Measurements from ENCODE around the gene PRR13. TPM values are rescaled to one million over a fixed set of nuclear protein-coding genes. Genes with fewer than 3 reads are reported as not detected.
"Not testable (repeated sequence)": the region's sequence is repeated elsewhere in the genome, so short reads cannot be mapped to it uniquely, and the experiment has no call there.

The PRR13 gene
- total RNA-seq (2014; rRNA removed; shearing (Covaris generic)): 54.1 and 83.9 TPM in 2 replicates
- total RNA-seq (2022): 219 and 230 TPM in 2 replicates
- Bru-seq, nascent RNA: percentile 97 among the genes with signal in this experiment
- percentile 99 among the genes with signal in this experiment for BruChase-seq, experiment 1, labeled RNA remaining after a 6-hour chase
- percentile 98 among the genes with signal in this experiment for BruChase-seq, experiment 2, labeled RNA remaining after a 2-hour chase
- long read RNA-seq, transcript PRR13-202 (4 exons, 1,229 nt): major isoform, 286 of 377 reads
- long read RNA-seq, transcript PRR13-209 (4 exons, 625 nt): minor isoform, 44 of 377 reads
- long read RNA-seq, partial matches to known transcripts: 22 of 377 reads
- long read RNA-seq, other reads (novel, unspliced or antisense): 16 of 377 reads

GRCh38 chr12:53441040-53441833 lies at the start of gene PRR13:
Gene PRR13 (plus strand): TSS chr12:53441734. CDS start chr12:53442715, 981 bp downstream.
- ChIA-PET CTCF (ENCODE audit: unreplicated experiment) (interaction anchor here (0.7 kb wide), 2 partner anchors 19 to 117 kb away, joined by 3 to 4 read pairs; no protein-coding TSS in a partner anchor), POLR2A (interaction anchor here (0.6 to 1.1 kb wide), 8 partner anchors 12 to 187 kb away, joined by 3 to 5 read pairs (median 3); partner anchors contain the start of genes AAAS and TARBP2)
- intact Hi-C loops (cut with micrococcal nuclease; ENCODE audit: unreplicated experiment): no loop called here
- no peaks in the 10 kb centered on the region for H4K20me1 ChIP-seq (ENCODE audit: insufficient read depth, low read length)
- peak; percentile 100 for DNase-seq (ENCODE audit: low spot score)
- peaks cover 23% of the 10 kb centered on the region for H3K4me1 ChIP-seq (ENCODE audit: insufficient read depth, low read length, poor library complexity, severe bottlenecking)
- no peak for TF ChIP-seq EZH2phosphoT487 (IDR thresholded peaks at IDR 0.05; ENCODE audit: borderline replicate concordance, low read depth, low read length)
- no peak for TF ChIP-seq CTCF (conservative IDR thresholded peaks at IDR 0.05; ENCODE audit: low read length)
- H3K27ac ChIP-seq (ENCODE audit: low read depth, low read length, poor library complexity, severe bottlenecking): peak within 1 kb of the TSS; percentile 65
- peaks cover 26% of the 10 kb centered on the region for H3K79me2 ChIP-seq (ENCODE audit: insufficient read depth, low read depth, low read length)
- H2AFZ ChIP-seq (ENCODE audit: low read length): peak within 1 kb of the TSS; percentile 86
- BruUV-seq (replicated peaks): no TSS peak
- H3K4me2 ChIP-seq (ENCODE audit: low read length): peak within 1 kb of the TSS; percentile 74
- H3K36me3 ChIP-seq (ENCODE audit: insufficient read depth, low read length): peaks cover 31% of the 10 kb centered on the region
- peak within 1 kb of the TSS; percentile 99 for H3K4me3 ChIP-seq (ENCODE audit: low read depth, low read length, poor library complexity, severe bottlenecking)
- no peaks in the 10 kb centered on the region for H3K9me3 ChIP-seq (ENCODE audit: low read length)
- no peaks in the 10 kb centered on the region for H3K9me2 ChIP-seq (ENCODE audit: insufficient read depth, low read length)

GRCh38 chr12:53399896-53400295 lies 41.6 kb upstream of the PRR13 start:
- intact Hi-C loops (cut with micrococcal nuclease; ENCODE audit: unreplicated experiment): no loop called here
- Histone ChIP-seq H3K79me2 (ENCODE audit: insufficient read depth, low read depth, low read length) (peaks cover 60% of the 10 kb centered on the region), H3K4me3 (ENCODE audit: low read depth, low read length, poor library complexity, severe bottlenecking) (no peak overlapping the region), H3K27ac (ENCODE audit: low read depth, low read length, poor library complexity, severe bottlenecking) (no peak overlapping the region), H3K36me3 (ENCODE audit: insufficient read depth, low read length) (peaks cover 50% of the 10 kb centered on the region), H4K20me1 (ENCODE audit: insufficient read depth, low read length) (no peaks in the 10 kb centered on the region), H2AFZ (ENCODE audit: low read length) (no peak overlapping the region), H3K4me1 (ENCODE audit: insufficient read depth, low read length, poor library complexity, severe bottlenecking) (no peaks in the 10 kb centered on the region), H3K9me2 (ENCODE audit: insufficient read depth, low read length) (no peaks in the 10 kb centered on the region), H3K9me3 (ENCODE audit: low read length) (no peaks in the 10 kb centered on the region), H3K4me2 (ENCODE audit: low read length) (no peak overlapping the region)
- no peak for DNase-seq (ENCODE audit: low spot score)
- BruUV-seq (replicated peaks): no TSS peak
- no peak for TF ChIP-seq CTCF (conservative IDR thresholded peaks at IDR 0.05; ENCODE audit: low read length)
- no peak for TF ChIP-seq EZH2phosphoT487 (IDR thresholded peaks at IDR 0.05; ENCODE audit: borderline replicate concordance, low read depth, low read length)
- ChIA-PET CTCF (ENCODE audit: unreplicated experiment) (no interaction called here), POLR2A (interaction anchor here (0.7 kb wide), 1 partner anchor 276 kb away, joined by 3 read pairs; no protein-coding TSS in a partner anchor)

- H3K9me2 ChIP-seq (ENCODE audit: insufficient read depth, low read length); H3K27ac ChIP-seq (ENCODE audit: low read depth, low read length, poor library complexity, severe bottlenecking); H3K4me1 ChIP-seq (ENCODE audit: insufficient read depth, low read length, poor library complexity, severe bottlenecking); intact Hi-C loops (cut with micrococcal nuclease; ENCODE audit: unreplicated experiment); H3K4me2 ChIP-seq (ENCODE audit: low read length); H3K4me3 ChIP-seq (ENCODE audit: low read depth, low read length, poor library complexity, severe bottlenecking); H2AFZ ChIP-seq (ENCODE audit: low read length); H4K20me1 ChIP-seq (ENCODE audit: insufficient read depth, low read length); BruUV-seq (replicated peaks); DNase-seq (ENCODE audit: low spot score); H3K9me3 ChIP-seq (ENCODE audit: low read length); CTCF ChIA-PET (ENCODE audit: unreplicated experiment): not testable (repeated sequence)
- Histone ChIP-seq H3K36me3 (ENCODE audit: insufficient read depth, low read length) (peaks cover 60% of the 10 kb centered on the region), H3K79me2 (ENCODE audit: insufficient read depth, low read depth, low read length) (peaks cover 41% of the 10 kb centered on the region)
- POLR2A ChIA-PET: interaction anchor here (1.2 kb wide), 1 partner anchor 13 kb away, joined by 3 read pairs; no protein-coding TSS in a partner anchor
Measured at GRCh38 chr12:53402351-53402750, 39.2 kb upstream of the PRR13 start.
